ENCODE measurements around the gene MRPL44. TPM values are rescaled to one million over a fixed set of nuclear protein-coding genes. Genes with fewer than 3 reads are reported as not detected.

Gene MRPL44
- 48.1 and 50.7 TPM in 2 replicates for total RNA-seq
- 20.5 TPM for polyA plus RNA-seq (2012)

DNA sequence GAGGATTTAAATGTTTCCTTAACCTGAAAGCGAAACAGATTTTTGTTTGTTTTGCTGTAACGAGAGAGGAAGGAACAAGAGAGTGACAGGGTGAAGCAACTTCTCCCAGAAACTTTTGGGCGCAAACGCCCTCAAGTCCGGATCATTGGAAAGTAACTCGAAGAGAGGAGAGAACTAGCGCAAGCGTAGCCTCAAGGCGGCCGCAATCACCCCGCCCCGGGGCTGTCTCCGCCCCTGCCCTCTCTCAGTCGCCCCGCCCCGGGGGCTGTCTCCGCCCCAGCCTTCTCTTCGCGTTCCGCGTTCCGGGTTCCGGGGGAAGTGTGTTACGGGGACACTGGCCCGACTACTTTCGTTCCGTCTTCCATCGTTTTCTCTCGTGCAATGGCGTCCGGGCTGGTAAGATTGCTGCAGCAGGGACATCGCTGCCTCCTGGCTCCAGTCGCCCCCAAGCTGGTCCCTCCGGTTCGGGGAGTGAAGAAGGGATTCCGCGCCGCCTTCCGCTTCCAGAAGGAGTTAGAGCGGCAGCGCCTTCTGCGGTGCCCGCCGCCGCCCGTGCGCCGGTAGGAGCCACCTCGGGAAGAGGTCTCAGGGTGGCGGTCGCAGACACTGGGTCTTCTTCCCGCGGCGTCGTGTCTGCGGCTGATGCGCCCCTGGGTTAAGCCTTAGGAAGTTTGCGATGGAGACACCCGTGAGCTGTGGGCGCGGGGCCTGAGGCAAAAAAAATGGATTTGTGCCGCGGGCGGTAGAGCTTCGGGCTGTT, at the start of gene MRPL44:
TSS of gene MRPL44 (plus strand) at position 372 of the 760 bp plus-strand sequence. CDS start at position 382, 10 bp downstream.
- DNase-seq (ENCODE audit: low read depth), result peak; percentile 97

DNA sequence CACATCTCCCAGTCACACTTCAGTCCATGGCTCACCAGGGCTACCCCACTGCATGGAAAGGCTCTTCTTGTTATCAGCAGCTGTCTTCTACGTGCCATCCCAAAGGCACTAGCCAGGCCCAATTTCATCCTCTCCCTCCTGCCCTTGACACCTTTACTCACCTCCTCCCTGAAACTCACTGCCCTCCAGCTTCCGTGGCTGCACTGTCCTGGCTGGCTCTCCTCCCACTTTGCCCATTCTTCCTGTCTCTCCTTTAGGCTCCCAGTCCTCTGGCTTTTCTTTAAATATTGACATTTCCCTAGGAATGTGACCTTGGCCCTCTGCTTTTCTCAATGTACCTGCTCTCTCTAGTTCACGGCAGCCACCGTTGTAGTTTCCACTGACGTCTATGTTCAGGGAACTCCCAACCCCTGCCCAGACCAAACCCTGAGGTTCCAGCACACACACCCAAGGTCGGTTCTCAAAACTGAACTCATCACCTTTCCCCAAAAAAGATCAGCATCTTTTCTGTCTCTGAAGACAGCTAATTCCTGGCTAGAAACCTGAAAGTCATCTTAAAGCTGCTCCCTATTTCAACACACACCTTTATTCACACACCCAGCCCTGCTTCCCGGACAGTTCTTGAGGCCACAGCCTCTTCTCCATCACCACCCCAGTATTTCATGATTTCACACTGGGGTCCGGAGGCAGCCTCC, 48.8 kb upstream of the MRPL44 start:
- no peak for DNase-seq (ENCODE audit: low read depth)

DNA sequence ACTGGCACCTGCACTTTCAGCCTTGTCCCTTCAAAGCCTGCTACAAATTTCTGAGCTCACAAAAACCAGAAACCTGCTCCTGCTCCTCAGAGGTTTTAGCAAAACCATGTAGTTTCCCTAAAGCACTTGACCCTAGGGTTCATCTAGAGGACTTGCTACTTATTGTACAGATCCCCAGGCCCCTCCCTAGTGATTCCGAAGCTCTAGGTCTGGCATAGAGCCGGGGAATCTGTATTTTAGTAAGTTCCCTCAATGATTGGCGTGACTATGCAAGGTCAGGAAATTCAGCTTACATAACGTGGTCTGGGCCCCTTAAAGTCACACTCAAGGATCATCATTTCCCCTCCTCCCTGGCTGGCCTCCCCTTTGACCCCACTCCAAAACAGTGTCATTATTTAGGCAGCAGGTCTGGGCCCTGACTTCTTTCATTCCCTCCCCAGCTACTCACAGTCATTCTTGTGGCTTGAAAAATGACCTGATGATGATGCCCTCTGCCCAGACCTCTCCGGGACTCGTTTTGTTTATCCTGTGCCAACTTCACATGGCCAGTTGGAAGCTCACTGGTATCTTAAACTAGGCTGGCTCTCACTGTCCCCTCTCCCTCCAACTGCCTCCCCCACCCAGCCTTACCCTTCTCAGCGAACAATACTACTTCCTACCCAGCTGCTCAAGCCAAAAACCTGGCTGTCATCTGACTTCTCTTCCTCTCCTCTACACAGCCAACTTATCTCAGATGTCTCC, 48.1 kb upstream of the MRPL44 start:
- DNase-seq (ENCODE audit: low read depth), result peak; percentile 59

DNA sequence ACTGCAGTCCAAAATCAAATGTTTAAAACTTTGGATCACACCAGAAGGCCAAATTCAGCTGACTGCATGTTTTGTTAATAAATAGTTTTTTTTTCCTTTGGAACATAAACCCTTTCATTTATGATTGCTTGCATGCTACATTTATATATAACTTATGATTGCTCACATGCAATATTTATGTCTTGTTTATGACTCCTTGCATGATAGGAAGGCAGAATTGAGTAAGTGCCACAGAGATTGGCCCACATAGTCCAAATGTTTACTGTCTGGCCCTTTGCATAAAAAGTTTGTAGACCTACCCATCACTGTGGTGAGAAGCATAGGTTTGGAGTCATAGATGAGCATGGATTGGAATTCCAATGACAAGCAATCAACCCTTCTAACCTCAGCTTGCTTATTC, 42.9 kb upstream of the MRPL44 start:
- no peak for DNase-seq (ENCODE audit: low read depth)

DNA sequence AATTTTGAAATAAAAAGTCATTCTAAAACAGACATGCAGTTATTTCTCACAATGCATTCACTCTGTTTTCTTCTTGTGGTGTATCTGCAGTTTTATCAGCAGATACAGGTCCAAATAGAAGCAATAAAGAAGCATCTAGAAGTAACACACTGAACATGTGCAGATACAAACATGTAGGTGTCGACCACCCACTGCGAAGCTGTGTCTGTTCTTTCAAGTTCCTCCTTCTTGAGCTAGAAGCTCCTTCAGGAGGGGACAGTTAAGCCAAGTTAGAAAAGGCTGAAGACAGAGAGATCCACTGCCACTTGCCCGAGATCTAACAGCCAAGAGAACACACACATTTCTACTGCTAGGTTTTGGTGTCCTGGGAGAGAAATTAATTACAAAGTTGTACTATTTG, 42.2 kb upstream of the MRPL44 start:
- no peak for DNase-seq (ENCODE audit: low read depth)

GRCh38 chr2:223916181-223916920, 40.9 kb upstream of the MRPL44 start:
- no peak for DNase-seq (ENCODE audit: low read depth)

DNA sequence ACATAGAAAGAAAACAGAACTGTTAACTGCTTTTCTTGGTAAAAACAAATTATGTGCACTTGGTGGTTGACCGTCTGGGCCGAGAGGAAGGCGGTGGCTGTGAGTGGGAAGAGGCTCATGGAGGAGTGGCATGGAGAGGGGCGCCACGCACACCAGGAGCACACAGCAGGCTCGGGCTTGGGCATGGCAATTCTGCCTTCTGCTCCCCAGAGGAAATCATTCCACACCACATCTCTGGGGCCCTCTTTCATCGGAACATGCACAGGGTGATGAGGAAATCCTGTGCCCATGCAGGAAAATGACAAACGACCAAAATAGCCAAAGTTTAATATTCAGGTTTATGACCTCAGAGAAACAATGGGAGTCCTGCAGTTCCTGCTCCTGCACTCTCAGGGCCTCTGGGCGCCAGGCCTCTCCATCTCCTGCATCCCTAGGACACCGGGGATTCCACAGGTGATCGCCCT, 38.6 kb upstream of the MRPL44 start:
- DNase-seq (ENCODE audit: low read depth), result no peak

DNA sequence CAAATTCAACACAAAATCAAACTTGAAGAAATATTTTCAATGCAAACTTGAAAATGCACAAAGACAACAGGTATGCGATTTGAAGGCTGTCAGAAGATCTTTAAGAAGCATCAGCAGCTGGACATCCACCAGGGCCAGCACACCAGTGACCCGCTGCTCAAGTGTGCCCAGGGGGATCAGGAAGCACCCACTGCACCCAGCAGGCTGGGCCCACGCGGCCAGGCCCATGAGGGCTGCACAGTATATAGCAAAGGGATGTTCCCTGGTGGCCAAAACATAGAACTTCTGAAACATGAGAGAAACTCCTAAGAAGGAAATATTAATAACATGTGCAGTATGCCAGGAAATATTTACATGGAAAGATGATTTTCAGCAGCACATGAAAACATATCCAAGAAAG, 37.2 kb upstream of the MRPL44 start:
- DNase-seq (ENCODE audit: low read depth), result no peak

DNA sequence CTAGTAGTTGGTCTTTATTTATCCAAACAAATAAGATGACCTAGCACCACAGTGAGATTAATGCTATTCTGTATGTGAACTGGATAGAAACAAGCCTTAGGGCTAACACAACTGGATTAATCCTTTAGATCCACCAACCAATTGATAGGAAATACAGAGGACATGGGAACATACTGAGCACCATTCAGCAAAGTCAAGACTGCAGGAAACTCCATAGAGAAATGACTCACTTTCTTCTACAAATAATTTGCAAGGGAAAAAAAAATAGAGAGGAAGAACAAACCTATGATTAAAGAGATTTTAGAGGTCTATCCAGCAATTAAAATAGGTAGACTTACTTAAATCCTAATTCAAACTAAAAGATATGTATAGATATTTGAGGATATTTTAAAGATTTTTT, 36.1 kb upstream of the MRPL44 start:
- no peak for DNase-seq (ENCODE audit: low read depth)

- no peak for DNase-seq (ENCODE audit: low read depth)
Observed at GRCh38 chr2:223922308-223922707, 35.0 kb upstream of the MRPL44 start.

DNA sequence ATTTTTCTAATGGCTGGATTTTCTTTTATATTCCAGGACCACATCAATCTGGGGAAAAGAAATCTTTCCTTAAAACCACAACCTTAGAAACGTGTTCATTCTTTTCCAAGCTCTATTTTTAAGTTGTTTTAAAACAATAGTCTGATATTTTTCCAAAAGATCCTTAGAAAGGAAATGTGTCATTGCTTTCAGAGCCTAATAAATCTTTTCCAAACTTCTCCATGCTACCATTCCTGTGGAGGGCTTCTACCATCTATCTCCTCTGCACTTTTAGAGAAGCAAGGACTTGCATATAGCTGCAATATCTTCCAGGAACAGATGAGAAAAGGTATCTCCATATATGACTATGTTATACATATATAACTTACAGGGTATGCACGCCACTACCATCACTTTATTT, 33.3 kb upstream of the MRPL44 start:
- DNase-seq (ENCODE audit: low read depth), result no peak

DNA sequence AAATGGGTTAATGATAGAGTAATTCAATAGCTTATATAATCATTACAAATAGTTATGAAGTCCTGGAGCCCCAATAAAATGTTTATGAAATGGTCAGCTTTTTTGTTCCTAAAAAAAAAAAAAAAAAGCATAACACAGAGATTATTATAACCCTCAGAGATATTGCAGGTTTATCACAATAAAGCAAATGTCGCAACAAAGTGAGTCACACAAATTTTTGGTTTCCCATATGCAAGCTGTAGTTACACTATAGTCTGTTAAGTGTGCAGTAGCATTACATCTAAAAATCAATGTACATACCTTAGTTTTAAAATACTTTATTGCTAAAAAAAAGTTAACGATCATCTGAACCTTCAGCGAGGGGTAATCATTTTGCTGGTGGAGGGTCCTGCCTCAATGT, 32.2 kb upstream of the MRPL44 start:
- DNase-seq (ENCODE audit: low read depth), result no peak

DNA sequence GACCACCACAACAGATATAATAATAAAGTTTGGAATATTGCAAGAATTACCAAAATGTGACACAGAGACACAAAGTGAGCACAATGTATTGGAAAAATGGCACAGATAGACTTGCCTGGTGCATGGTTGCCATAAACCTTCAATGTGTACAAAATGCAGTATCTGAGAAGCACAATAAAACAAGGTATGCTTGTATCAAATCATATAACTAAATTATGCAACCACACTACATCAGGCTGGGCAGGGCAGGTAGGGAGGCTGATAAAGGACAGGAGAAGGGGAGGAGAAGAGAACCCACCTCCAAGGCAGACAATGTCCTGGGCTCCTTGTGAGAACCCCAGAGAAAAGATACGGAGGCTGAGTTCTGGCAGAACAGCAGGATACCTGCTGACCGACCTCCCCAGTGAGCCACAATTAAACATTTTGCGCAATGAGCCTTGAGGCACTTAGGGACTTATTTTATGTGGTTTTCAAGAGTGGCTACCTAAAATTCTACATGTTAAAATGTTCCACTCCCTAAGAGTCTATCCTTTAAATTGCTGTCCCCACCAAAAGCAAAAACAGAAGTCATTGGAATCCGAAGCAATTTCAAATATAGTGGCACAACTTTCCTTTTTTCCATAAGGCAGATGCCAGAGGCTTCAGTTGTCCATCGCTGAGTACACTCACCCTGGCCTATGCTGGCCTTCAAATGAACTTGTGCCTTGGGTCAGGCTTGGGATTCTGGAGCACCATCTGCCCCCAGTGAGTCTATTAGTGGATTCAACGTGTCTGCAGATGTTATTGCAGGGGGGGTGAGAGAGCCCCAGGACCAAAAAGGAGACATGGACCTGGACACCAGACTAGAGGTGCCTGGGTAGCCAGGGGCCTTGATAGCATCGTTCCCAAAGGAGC, 28.9 kb upstream of the MRPL44 start:
- DNase-seq (ENCODE audit: low read depth), result no peak

DNA sequence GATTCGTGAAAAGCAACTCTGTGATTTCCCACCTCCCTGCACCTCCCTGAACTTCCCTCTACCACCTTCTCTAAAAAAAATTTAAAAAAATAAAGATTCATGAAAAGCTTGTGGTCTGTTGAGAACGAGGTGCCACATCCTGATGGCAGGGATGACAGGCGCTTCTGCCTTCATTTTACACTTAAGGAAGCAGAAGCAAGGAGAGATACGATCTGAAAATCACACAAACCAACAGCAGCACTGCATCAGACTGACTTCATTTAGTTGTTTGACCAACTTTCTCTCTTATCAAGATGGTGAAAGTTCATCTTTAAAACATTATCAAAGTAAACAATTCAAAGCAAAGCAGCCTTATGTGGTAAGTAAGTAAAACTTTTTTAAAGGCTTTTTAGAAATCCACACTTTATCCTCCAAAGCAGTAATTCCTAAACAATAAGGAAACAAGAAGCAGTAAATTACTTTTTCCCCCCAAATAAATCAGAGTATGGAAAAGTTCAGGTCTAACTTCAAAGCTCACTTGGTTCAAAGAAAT, 27.6 kb upstream of the MRPL44 start:
- no peak for DNase-seq (ENCODE audit: low read depth)

GRCh38 chr2:223930103-223930976, 26.9 kb upstream of the MRPL44 start:
- DNase-seq (ENCODE audit: low read depth), result peak; percentile 60

GRCh38 chr2:223932816-223933800, 24.2 kb upstream of the MRPL44 start:
- DNase-seq (ENCODE audit: low read depth), result no peak

DNA sequence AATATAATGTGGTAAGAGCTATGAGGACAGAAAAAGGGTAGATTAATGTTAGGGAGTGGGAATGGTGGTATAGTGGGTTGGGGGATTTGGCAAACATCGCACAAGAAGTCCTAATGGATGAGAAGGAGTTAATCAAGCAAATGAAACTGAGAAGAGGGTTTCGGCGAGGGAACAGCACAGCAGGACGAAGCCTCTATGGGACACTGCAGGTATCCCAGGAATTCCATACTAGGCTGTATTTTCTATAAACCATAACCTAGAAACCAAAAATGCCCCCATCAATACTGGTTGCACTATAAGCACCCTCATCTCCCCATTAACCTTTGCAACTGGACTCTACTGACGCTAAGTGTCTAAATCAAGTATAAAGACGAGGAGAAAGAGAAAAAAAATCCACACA, 22.4 kb upstream of the MRPL44 start:
- no peak for DNase-seq (ENCODE audit: low read depth)
